NOMO-1 (cell line): ENCODE results near the gene MYO16.
"Not testable (repeated sequence)": the region's sequence is repeated elsewhere in the genome, so short reads cannot be mapped to it uniquely, and the experiment has no call there.

Experiments
- DNase-seq, 2 experiments: peaks; one replicate each; lab custom pipeline; 2025; ENCODE audit not compliant: unreplicated experiment in 2 of 2; lab: John Stamatoyannopoulos, UW

The MYO16 gene

DNA sequence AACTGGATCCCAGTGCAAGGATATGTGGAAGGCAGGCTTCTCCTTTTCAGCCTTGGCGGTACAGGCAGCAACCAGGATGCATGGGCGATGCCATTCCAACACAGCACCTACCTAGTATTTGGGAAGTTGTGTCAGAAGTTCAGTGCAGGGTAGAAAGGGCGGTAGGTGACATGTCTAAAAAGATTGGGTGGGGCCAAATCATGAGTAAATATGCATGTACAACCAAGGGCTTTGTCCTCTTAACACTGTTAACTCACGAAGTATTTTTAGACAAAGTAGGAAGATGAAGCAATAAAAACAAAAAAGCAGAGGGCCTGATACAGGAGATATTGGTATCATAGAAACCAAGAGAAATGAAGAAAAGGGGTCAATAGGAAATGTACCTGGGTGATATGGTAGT, 392.1 kb downstream of the MYO16 start:
- DNase-seq, result no peak

DNA sequence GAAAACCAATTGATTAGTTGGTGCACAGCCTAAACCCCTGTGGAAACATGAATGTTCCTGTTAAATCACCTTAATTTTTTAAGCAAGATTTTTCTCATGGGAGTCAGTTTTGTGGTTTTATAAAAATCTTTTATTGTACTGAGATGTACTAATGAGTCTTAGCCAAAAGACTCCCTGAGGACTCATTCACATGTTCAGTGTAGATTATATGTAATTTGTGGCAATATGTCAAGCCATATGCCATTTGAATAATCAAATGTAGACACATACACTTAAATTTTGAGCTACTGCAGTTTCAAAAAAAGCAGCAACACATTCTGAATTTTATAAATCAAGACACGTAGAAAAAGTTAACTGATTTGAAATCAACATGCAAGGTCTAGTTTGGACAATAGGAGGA, 395.2 kb downstream of the MYO16 start:
- no peak for DNase-seq

DNA sequence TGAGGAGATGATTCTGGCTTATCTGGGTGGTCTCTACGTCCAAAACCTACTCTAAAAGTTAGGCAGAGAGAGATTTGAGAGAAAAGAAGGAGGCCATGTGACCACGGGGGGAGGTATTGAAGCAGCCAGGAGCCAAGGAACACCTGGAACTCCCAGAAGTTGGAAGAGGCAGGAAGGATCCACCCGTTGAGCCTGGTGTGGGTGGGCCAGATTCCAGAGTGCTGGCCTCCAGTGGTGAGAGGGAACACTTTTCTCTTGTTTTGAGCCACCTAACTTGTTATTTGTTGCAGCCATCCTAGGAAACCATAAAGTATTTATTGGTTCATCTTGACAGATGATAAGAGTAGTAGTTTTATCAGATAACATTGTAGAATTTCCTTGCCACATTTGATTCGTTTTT, 396.9 kb downstream of the MYO16 start:
- no peak for DNase-seq

DNA sequence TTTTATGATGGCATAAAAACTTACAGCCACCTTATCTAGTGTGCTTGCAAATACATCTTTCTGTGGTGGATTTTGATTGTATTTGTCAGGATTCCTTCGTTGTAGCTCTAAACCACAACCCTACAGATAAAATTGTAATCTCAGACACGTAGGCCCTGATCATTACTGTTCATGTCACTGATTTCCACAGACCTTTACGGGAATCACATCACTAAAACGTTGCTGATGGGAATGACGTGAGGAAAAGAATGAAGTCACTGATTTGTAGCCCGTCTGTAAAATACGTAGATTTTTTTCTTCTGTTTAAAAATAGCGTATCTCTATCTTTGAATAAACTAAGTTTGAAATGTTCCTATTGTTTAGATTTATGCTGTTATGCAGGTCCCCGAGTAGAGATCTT, 399.2 kb downstream of the MYO16 start:
- no peak for DNase-seq

DNA sequence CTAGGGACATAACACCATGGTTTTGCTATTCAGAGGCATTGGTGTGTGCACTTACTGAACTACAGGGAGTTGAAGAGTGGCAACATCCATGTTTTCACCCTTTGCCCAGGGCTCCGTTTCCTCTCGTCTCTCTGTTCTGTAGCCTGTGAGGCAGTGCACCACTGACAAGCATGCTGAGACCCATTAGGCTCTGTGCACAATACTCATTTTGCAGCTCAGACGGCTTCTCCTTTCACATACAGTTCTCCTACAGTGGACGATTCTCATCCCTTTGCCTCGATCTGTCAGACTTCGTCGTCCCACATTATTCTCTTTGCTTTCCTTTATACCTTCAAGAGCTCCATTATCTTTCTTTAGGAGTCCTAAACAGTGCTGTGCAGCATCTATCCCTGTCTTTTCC, 403.7 kb downstream of the MYO16 start:
- no peak for DNase-seq

DNA sequence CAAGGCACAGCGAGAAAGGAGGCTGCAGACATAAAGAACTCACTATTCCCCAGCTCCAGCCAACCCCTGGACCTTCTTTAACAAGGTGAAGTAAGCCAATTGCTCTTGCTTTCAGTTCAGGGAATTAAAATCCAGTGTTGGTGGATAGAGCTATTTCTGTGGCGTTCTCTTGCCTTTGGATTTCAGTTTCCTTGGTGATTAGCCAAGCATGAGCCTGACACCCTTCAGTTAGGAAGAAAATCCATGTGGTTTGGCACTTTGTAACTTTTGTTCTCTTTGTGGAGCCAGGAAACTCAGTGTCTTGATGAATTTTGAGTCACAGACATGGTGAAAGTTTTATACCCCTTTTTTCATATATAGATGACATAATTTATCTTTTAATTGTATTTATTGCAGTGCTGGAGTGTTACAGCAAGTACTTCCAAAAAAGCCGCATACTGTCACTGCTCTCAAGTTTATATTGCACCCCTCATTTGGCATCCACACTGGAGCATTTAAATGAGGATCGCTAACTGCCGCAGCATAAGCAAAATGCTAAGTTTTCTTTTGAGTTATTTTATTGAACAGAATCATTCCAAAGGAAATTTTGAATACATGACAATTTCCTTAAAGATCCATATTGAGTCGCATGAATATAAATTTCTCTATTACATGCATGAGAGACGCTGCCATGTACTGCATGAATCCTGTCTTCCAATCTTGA, 406.8 kb downstream of the MYO16 start:
- no peak for DNase-seq

DNA sequence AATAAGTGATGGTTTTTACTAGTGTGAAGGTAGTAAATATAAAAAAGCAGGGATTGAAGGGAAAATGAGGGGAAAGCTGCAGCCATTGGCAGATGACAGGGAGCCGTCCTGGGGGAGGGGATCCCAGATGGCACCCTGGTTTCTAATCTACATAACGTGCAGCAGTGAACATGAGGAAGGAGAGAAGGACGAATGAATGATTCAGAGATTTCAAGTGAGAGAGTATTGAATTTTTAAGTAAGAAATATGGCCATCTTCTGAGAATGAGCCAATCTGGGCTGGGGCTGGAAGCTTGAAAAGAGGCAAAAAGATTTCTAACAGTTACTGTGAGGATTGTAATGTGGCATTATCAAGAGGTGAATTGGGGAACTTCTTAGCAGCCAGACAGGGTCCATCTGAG, 414.2 kb downstream of the MYO16 start:
- DNase-seq, result no peak

DNA sequence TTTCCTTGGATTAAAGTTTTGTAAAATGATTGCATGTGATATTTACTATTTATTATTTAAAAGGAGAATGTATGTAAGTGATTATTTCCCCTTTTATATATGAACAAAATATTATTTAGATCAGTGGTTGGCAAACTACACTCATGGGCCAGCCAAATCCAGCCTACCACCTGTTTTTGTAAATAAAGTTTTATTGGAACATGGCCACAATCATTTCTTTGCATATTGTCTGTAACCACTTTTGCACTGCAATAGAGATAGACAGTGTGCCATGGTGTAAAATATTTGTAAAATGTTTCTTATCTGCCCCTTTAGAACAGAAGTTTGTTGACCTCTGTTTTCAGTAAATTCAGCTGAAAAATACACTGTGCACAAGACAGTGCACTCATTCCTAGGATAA, 426.4 kb downstream of the MYO16 start:
- DNase-seq, result no peak

DNA sequence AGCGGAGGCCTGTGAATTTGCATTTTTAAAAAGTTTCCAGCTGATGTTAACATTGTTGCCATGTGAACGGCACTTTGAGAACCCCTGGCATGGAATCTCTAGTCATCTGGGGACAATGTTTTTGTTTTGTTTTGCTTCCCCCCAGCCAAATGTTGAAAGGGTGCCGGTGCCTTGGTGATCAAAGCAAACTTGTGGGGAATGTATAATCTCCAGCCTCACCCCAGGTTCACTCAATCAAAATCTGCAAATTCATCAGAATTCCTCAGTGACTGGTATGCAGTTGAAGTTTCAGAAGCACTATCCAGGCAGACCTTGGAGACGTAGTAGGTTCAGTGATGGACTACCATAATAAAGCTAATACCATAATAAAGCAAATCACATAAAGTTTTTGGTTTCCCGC, 428.7 kb downstream of the MYO16 start:
- no peak for DNase-seq

DNA sequence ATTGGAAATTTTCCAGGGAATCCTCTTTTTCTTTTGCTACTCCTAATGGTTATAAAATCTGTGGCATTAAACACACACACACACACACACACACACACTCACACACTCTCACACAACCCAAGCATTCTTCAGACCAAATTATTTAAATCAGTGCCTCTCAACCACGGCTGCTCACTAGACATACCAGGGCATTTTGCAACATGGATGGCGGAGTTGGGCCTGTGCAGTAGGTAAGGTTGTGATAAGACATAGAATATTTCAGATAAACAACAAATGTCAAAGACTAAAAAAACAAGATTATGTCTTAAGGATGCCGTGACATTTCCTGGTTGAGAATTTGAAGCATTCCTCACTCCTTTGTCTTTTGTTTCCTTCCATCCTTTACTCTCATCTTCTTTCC, 443.1 kb downstream of the MYO16 start:
- DNase-seq, result no peak

DNA sequence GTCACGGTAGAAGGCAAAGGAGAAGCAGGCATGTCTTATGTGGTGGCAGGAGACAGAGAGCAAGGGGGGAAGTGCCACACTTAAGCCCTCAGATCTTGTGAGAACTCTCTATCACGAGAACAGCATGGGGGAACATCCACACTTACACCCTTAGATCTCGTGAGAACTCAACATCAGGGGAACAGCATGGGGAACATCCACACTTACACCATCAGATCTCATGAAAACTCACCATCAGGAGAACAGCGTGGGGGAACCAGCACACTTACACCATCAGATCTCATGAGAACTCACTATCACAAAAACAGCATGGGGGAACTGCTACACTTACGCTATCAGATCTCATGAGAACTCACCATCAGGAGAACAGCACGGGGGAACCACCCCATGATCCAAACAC, 445.0 kb downstream of the MYO16 start:
- DNase-seq, result no peak

DNA sequence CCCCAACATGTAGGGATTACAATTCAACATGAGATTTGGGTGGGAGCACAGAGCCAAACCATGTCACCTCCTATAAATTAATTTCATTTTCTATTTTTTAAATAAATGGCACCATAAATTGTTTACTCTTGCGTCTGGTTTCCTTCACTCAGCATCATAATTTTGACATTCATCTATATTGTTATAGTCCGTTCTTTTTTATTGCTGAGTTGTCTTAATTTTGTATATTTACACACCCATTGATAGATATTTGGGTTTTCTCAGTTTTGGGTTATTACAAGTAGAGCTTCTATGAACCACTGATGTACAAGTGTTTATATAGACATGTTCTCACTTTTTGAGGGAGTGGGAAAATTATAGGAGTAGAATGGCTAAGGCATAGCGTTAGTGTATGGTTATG, 445.4 kb downstream of the MYO16 start:
- no peak for DNase-seq

DNA sequence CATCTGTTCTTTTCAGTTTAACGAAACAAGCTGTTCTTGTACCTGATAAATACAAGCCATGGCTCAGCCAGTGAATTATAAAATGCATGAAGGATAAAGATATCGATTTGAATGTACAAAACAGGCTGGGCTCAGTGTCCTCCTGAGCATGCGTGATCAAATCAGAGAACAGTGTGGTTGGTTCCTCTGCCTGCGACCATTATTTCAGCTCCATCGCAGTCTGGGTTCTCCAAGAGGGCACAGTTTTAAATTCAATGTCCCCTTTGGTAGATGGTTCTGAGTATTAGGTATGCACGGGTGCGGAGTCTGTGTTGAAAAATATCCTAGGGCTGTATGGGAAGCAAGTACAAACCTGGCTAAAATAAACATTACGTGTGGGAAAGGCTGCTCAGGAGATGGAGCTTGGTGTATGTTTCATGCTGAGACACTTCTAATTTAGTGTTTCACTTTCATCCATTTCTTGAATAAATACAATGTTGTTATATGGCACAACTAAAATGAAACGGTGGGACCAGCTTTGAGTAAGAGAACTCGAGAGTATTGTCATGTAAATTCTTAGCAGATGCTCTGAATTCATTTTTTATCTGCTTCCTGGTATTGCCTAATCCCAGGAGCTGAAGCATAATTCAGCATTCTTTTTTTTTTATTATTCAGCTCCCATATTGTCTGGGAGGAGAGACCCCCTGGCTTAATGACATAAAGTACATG, 458.7 kb downstream of the MYO16 start:
- DNase-seq, result no peak

DNA sequence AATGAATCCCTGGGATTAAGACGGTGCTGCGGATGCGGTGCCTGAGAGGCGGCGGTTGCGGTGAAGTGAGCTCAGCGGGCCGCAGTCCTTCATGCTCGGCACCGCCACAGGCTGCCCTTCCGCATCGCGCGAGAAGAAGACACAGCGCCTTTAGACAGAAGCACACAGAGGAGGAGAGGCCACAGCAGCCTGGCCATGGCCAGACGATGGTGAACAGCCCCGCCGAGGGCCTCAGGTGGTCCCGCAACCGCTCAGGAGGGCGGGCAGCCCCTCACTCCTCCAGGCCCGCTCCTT, 459.2 kb downstream of the MYO16 start:
- DNase-seq, result no peak

DNA sequence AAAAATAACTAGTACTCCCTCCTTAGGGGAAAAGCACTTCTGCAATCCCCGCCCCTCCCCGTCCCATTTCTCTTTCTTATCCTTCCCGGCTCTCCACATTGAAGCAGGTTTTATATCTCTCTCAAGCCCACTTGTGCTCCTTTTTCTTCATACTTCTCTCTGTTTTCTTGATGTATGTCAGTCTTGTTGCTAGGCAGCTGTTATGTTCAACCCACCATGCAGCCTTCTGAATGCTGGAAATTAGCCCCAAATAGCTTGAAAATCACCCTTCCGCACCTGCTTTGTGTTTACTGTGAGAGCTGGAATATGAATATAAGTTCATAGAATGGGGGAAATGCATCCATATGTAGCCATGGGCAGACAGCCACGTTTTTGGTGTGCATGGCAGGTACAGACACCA, 461.4 kb downstream of the MYO16 start:
- DNase-seq, result no peak

DNA sequence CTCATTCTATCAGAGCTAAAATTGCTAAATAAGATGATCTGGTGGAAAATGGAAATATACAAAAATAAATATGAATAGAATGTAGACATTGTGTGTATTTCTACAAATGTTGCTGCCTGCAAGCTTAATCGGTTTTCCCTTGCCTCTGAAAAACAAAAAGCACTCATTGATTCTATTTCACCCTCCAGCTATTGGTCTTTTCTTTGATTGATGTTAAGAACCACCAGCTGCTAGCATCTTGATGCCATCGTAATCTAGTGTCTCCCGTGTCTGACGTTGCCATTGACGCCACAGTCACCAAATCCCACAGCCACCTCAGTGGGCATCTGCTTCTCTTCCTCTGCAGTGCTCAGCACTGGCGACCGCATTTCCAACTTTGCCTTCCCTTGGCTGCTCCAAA, 461.8 kb downstream of the MYO16 start:
- DNase-seq, result no peak

DNA sequence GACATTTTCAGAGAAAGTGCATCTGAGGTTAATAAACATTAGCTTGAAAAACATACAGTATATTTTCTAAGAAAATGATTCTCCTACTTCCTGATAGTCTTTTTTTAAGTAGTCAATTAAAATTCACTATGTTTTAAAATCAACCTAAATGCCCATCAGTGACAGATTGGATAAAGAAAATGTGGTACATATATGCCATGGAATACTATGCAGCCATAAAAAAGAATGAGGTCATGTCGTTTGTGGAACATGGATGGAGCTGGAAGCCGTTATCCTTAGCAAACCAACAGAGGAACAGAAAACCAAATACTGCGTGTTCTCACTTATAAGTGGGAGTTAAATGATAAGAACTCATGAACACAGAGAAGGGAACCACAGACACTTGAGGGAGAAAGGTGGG, 462.8 kb downstream of the MYO16 start:
- DNase-seq, result not testable (repeated sequence)

DNA sequence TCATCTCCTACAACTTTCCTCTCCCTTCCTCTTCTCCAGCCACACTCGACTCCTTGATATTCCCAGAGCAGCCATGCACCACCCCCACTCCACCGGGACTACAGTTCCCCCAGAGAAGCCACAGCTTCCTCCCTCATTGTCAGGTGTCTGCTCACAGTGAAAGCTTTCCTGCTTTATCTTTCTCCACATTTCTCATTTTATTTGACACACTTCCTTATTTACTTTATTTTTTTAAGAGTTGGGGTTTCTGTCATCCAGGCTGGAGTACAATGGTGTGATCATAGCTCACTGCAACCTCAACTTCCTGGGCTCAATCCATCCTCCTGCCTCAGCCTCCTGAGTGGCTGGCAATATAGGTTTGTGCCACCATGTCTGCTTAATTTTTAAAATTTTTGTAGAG, 464.6 kb downstream of the MYO16 start:
- peak in 1 of 2 experiments; percentile 16 for DNase-seq

DNA sequence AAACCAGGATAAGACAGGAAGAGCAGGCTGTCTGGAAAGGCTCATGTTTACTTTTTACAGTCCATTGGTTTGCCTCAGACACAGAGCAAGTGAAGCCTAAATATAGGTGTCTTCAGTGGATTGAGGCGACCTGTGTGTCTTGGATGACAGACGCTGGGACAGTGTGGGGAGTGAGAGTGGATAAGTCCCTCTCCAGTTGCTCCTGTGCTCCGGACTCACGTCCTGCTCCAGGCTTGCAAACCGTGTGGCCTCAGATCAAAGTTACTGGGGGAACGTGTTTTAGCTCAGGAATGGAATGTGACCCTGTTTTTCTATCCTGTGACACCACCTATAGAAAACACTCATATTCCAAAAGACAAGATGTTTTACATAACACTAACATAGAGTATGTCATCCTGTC, 465.7 kb downstream of the MYO16 start:
- DNase-seq, result no peak

DNA sequence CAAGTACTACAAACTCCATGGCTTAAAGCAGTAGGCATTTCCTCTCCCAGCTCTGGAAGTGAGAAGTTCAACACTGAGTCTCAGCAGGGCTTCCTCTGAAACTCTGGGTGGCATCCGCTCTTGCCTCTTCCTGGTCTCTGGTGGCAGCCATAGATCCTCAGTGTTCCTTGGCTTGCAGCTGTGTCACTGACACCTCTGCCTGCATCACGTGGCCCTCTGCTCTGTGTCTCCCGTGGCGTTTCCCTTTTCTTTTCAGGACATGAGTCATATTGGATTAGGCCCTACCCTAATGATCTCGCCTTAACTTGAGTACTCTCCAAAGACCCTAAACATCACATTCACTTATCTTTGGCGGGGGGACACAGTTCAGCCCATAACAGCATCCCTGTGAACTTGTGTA, 466.7 kb downstream of the MYO16 start:
- DNase-seq, result no peak

DNA sequence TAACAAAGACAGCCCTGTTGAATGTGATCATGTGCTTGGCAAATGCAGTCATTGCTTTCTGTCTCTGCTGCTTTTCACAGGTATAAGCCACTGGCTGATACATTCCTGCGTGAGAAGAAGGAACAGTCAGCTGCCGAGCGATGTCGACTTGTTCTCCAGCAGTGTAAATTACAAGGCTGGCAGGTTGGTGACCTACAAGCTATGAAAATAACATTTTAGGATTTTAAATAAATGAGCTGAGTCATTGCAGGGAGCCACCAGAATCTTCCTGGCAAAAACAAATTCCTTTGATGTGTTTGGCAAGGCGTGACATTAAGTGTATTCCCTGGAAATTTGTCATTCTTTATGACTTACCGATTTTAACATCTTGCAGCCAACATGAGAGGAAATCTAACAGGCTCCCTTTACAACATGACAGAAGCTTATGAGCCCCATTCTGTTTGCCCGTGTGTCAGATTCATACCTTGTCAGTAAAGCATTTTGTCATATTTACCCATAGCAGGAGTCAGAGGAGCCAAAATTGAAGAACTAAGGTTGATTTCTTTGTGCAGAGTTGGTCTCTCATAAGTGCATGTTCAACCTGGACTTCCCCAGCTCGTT, 471.4 kb downstream of the MYO16 start:
- no peak for DNase-seq

DNA sequence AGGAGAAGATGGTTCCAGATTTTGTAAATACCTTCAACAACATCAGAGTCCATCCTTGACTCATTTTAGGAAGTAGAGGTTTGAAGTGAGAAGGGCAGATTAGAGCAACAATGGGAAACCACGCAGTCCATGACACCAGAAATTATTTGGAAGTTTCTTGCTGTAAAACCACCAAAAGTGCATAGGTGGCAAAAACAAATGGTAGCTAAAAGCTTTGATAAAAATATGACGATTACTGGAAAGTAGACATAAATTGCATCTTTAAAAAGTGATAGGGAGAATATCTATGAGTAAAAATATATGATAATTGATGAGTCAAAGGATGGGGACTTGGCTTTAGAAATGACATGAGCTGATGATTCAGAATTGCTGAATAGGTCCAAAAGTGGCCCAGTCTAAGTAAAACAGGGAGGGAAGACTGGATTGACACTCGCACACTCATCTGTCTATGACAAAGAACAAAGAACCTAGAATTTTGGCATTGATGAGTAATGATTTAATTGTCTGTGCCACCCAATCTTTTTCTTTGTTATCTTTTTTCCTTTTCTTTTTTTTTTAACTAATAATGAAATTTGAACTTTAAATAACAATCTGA, 472.2 kb downstream of the MYO16 start:
- no peak for DNase-seq
